Lung (tissue), 12 donors: ENCODE measurements around the gene TRUB1. TPM values are rescaled to one million over a fixed set of nuclear protein-coding genes. Genes with fewer than 3 reads are reported as not detected.
A peak's percentile ranks its signal among the peaks of the same experiment; 100 is the strongest.

Experiments used
- ATAC-seq: fragments of 200-7000 bp; cut with Tn5 transposase; one replicate; pipeline ENCODE4 v1.9.1; 2020; ENCODE audit warnings: moderate number of reproducible peaks; ENCODE audit not compliant: insufficient read depth, low FRiP score
- DNase-seq, 3 donors: peaks; one replicate each; pipeline ENCODE4 v3.0.0-alpha.2; 2013 to 2017
- H3K27ac ChIP-seq, 2 donors: one replicate each; pipeline ENCODE4 v1.5.1; 2013; ENCODE audit warnings: mild to moderate bottlenecking in 2 of 2, moderate library complexity in 2 of 2, control low read depth in 1 of 2, inconsistent platforms in 1 of 2, low read depth in 1 of 2, low read length in 1 of 2
- H3K27me3 ChIP-seq, 3 donors: one replicate each; pipeline ENCODE4 v1.5.1; 2013; ENCODE audit warnings: low read length in 2 of 3; ENCODE audit not compliant: control insufficient read depth in 3 of 3, insufficient read depth in 3 of 3
- H3K36me3 ChIP-seq, 4 donors: one replicate each; pipeline ENCODE4 v1.5.1; 2013; ENCODE audit warnings: low read length in 4 of 4, mild to moderate bottlenecking in 1 of 4, moderate library complexity in 1 of 4; ENCODE audit not compliant: control insufficient read depth in 4 of 4, insufficient read depth in 4 of 4
- H3K4me1 ChIP-seq, 5 donors: one replicate each; pipeline ENCODE4 v1.5.1; 2013; ENCODE audit warnings: low read length in 5 of 5, mild to moderate bottlenecking in 2 of 5, moderate library complexity in 1 of 5; ENCODE audit not compliant: control insufficient read depth in 5 of 5, insufficient read depth in 5 of 5
- H3K4me3 ChIP-seq: one replicate; pipeline ENCODE4 v1.5.1; 2013; ENCODE audit warnings: mild to moderate bottlenecking, control low read depth, moderate library complexity
- H3K9ac ChIP-seq, 2 donors: one replicate each; pipeline ENCODE4 v1.5.1; 2013; ENCODE audit warnings: low read length in 2 of 2, control low read depth in 1 of 2; ENCODE audit not compliant: insufficient read depth in 1 of 2
- H3K9me3 ChIP-seq, 4 donors: one replicate each; pipeline ENCODE4 v1.5.1; 2013; ENCODE audit warnings: low read length in 3 of 4, mild to moderate bottlenecking in 1 of 4, moderate library complexity in 1 of 4; ENCODE audit not compliant: control insufficient read depth in 4 of 4, insufficient read depth in 3 of 4
- CTCF ChIP-seq: IDR thresholded peaks from 2 replicates; pipeline ENCODE4 v1.5.1; 2012; ENCODE audit warnings: mild to moderate bottlenecking; ENCODE audit errors: control extremely low read depth, extremely low read depth
- WGBS, 2 donors: extraction: QIAGEN DNeasy Blood & Tissue Kit; methylation state at CpG; one replicate each; pipeline ENCODE4 v1.1.7; 2013; 5-methylcytosine and 5-hydroxymethylcytosine counted together
- polyA plus RNA-seq, 2 donors: library from polyadenylated mRNA; stranded (reverse); fragments of 200-250 nt; gene quantifications; one replicate each; pipeline ENCODE4 v1.2.1, GENCODE V29; 2013
- total RNA-seq, 2 donors: library from RNA; depleted of rRNA in 1 of 2; stranded (reverse); fragments of >200 nt in 1 of 2; gene quantifications; one replicate each; pipeline ENCODE4 v1.2.1, GENCODE V29; 2014 to 2021
- donor health status: control.
- donor health status: control.
- donor health status: Bipolar disorder and iron deficiency.
- donor health status: healthy.
- donor health status: DM: yes; HTN: yes; CAD: no.

The TRUB1 gene
- total and polyA plus RNA-seq, 4 donors, result 4.9 to 27.0 (median 10.7) TPM

- no peak for TF ChIP-seq CTCF
Observed at GRCh38 chr10:114938856-114939193, 830 bp downstream of the TRUB1 start.

DNA sequence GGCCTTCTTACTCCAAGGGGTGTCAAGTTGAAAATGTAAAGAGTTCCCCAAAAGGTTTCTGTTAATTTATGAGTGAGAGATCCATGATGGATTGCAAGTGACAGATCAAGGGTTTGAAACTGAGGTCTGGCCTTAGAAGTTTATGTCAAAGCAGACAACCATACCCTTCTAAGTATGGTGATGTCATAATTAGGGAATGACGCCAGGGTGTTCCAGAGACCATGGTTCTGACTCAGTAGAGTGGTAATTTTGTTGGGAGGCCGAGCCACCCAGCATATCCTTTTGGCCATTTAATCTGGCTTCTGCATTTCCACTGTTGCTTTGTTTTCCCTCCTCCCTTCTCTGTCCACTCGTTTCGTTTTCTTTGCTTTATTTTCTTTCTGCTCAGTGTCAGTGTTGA is 2.7 kb downstream of the TRUB1 start:
- WGBS, 2 donors, result 80 to 84% methylated on average over 4 of the region's 4 CpGs

More at GRCh38 chr10:114938856-114939193, 830 bp downstream of the TRUB1 start:
- ATAC-seq (no peak), DNase-seq (peak in 1 of 3 donors; percentile 13)
- Histone ChIP-seq H3K36me3 (peaks cover 0 to 11% (median 5%) of the 10 kb centered on the region in 4 donors), H3K9me3 (no peaks in the 10 kb centered on the region), H3K27ac (peak overlapping the region; percentile 79 to 96), H3K4me3 (peak overlapping the region; percentile 96), H3K9ac (peak overlapping the region; percentile 80 to 98), H3K4me1 (peaks cover 2 to 18% (median 10%) of the 10 kb centered on the region in 5 donors), H3K27me3 (no peaks in the 10 kb centered on the region)
- 18% methylated on average over 5 of the region's 5 CpGs for WGBS, 2 donors

DNA sequence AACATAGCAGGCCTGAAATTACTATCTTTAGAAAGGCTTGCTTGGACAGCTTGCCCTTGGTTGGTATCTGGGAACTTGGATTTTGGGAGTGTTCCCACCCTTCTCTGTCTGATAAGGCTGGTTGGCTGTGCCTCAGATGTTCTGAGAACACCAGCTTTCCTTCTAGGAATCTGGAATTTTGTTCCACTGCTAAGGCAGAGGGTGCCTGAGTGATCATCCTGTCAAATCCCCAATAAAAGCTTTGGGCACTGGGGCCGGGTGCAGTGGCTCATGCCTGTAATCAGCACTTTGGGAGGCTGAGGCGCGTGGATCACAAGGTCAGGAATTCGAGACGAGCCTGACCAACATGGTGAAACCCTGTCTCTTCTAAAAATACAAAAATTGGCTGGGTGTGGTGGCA is 5.0 kb downstream of the TRUB1 start:
- Histone ChIP-seq H3K27me3 (no peaks in the 10 kb centered on the region), H3K9ac (no peak overlapping the region), H3K27ac (peak overlapping the region in 1 of 2 donors; percentile 79), H3K36me3 (peaks cover 2 to 15% (median 11%) of the 10 kb centered on the region in 4 donors), H3K4me1 (peaks cover 2 to 18% (median 10%) of the 10 kb centered on the region in 5 donors), H3K4me3 (no peak overlapping the region), H3K9me3 (no peaks in the 10 kb centered on the region)
- DNase-seq (no peak), ATAC-seq (no peak)
- WGBS, 2 donors, result 92 to 94% methylated on average over 5 of the region's 5 CpGs
- TF ChIP-seq CTCF, result no peak

More for the DNA sequence above, 2.7 kb downstream of the TRUB1 start:
- no peak overlapping the region for H3K4me3 ChIP-seq
- ATAC-seq, result no peak
- TF ChIP-seq CTCF, result no peak
- no peak for DNase-seq
- H3K9ac ChIP-seq, result no peak overlapping the region
- H3K4me1 ChIP-seq, result peaks cover 2 to 18% (median 10%) of the 10 kb centered on the region in 5 donors
- peaks cover 0 to 11% (median 10%) of the 10 kb centered on the region in 4 donors for H3K36me3 ChIP-seq
- no peaks in the 10 kb centered on the region for H3K9me3 ChIP-seq
- H3K27me3 ChIP-seq, result no peaks in the 10 kb centered on the region
- peak overlapping the region in 1 of 2 donors; percentile 29 for H3K27ac ChIP-seq

DNA sequence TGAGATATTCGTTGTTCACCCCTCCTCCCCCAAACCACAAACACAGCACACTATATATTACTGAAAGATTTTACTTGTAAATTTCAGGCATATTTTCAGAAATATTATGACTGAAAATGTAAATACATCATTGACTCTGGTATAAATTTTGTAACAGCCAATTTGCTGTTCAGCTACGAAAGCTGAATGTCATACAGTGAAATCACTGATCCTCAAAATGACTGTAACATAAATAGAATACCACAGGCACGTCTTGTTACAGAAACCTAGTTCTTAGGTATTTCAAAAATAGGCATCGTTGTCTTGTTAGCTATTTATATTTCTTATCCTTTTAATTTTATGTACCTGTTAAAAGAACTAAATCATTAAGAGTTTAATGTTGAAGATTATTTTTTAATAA is 15.1 kb downstream of the TRUB1 start:
- Histone ChIP-seq H3K4me3 (no peak overlapping the region), H3K36me3 (peaks cover 0 to 7% (median 0%) of the 10 kb centered on the region in 4 donors), H3K27ac (no peak overlapping the region), H3K4me1 (peaks cover 0 to 6% (median 0%) of the 10 kb centered on the region in 5 donors), H3K9ac (no peak overlapping the region), H3K9me3 (no peaks in the 10 kb centered on the region), H3K27me3 (no peaks in the 10 kb centered on the region)
- no peak for TF ChIP-seq CTCF
- DNase-seq, result no peak
- 88 to 91% methylated on average over 4 of the region's 4 CpGs for WGBS, 2 donors
- ATAC-seq, result no peak
